ENCODE results near the gene MLEC.

GRCh38 chr12:120686151-120686689 is 729 bp upstream of the MLEC start:
- no peak for TF ChIP-seq EZH2 (IDR thresholded peaks at IDR 0.05; ENCODE audit: insufficient read depth, poor library complexity, severe bottlenecking)
- TF ChIP-seq EZH2phosphoT487 (IDR thresholded peaks at IDR 0.05; ENCODE audit: insufficient read depth, low read depth), result no peak
